K562 (cell line): ENCODE data around the gene CASKIN1.

Source experiments
- BHLHE40 ChIP-seq: IDR thresholded peaks from 2 replicates; pipeline ENCODE4 v1.6.1; 2011; ENCODE audit warnings: low read length, improper control_type of control experiment
- CAMTA2 ChIP-seq: fragments of 250-450 bp; sonication (Bioruptor Pico); conservative IDR thresholded peaks from 2 replicates; pipeline ENCODE4 v1.5.1; 2022
- CTCF ChIP-seq, 3 experiments: IDR thresholded peaks in 2 of 3; conservative IDR thresholded peaks in 1 of 3; 2 replicates each; pipeline ENCODE4 v1.5.1; 2011 to 2012; ENCODE audit warnings: low read length in 3 of 3, mild to moderate bottlenecking in 3 of 3, control low read depth in 2 of 3, improper control_type of control experiment in 1 of 3, inconsistent platforms in 1 of 3, low read depth in 1 of 3, mixed read lengths in 1 of 3, moderate library complexity in 1 of 3; ENCODE audit not compliant: insufficient read depth in 2 of 3
- ETV5 ChIP-seq: sonication (generic); formaldehyde crosslinking; IDR thresholded peaks from 2 replicates; pipeline ENCODE4 v1.4.0; 2020; ENCODE audit warnings: low read depth, mild to moderate bottlenecking, missing genetic modification reagents
- EZH2 ChIP-seq: IDR thresholded peaks from 2 replicates; pipeline ENCODE4 v1.6.1; 2012; ENCODE audit warnings: low read depth, mild to moderate bottlenecking, inconsistent platforms, low read length, borderline replicate concordance
- HMG20A ChIP-seq: fragments of 450-650 bp; formaldehyde crosslinking; conservative IDR thresholded peaks from 2 replicates; pipeline ENCODE4 v1.4.0; 2020; ENCODE audit warnings: mild to moderate bottlenecking, mixed read lengths
- PREB ChIP-seq: sonication (generic); formaldehyde crosslinking; IDR thresholded peaks from 2 replicates; pipeline ENCODE4 v1.8.1; 2023; ENCODE audit warnings: mild to moderate bottlenecking, missing genetic modification reagents
- SOX6 ChIP-seq: fragments of 450-650 bp; IDR thresholded peaks from 2 replicates; pipeline ENCODE4 v1.6.1; 2014; ENCODE audit warnings: mild to moderate bottlenecking
- THRAP3 ChIP-seq: fragments of 450-650 bp; IDR thresholded peaks from 2 replicates; pipeline ENCODE4 v1.6.1; 2016; ENCODE audit warnings: mild to moderate bottlenecking, inconsistent platforms, borderline replicate concordance
- ZNF133 ChIP-seq: fragments of 250-450 bp; sonication (Bioruptor Pico); IDR thresholded peaks from 2 replicates; pipeline ENCODE4 v1.4.0; 2020; ENCODE audit warnings: mild to moderate bottlenecking
- ZNF217 ChIP-seq: sonication (generic); formaldehyde crosslinking; IDR thresholded peaks from 2 replicates; pipeline ENCODE4 v1.8.0; 2022; ENCODE audit warnings: mild to moderate bottlenecking, missing genetic modification reagents
- ZNF384 ChIP-seq: IDR thresholded peaks from 2 replicates; pipeline ENCODE4 v1.6.1; 2012; ENCODE audit warnings: low read depth, low read length, improper control_type of control experiment

- TF ChIP-seq PREB (CRISPR knock-in tag) = no peak
- TF ChIP-seq EZH2 = no peak
- TF ChIP-seq CAMTA2 = no peak
- TF ChIP-seq CTCF (IDR thresholded peaks at IDR 0.05 in 2 of 3, conservative IDR thresholded peaks at IDR 0.05 in 1 of 3; ENCODE audit: insufficient read depth in 2 of 3, low read depth in 1 of 3, low read length in 3 of 3) = no peak
- TF ChIP-seq ZNF133 (CRISPR knock-in tag) = no peak
- TF ChIP-seq SOX6 = no peak
- TF ChIP-seq BHLHE40 = no peak
- no peak for TF ChIP-seq ZNF384
- no peak for TF ChIP-seq THRAP3
- no peak for TF ChIP-seq ZNF217 (CRISPR knock-in tag)
- no peak for TF ChIP-seq ETV5
- no peak for TF ChIP-seq HMG20A
These were observed 6.3 kb downstream of the CASKIN1 start for GRCh38 chr16:2190002-2190658.
